Suppressor macrophage treated with lipopolysaccharide for 1 hour (primary cell): ENCODE measurements around the gene LAMA2.

Experiments
- DNase-seq, 3 donors: peaks; one replicate each; pipeline ENCODE4 v3.0.0-alpha.2; 2020 to 2022

Gene LAMA2

GRCh38 chr6:129188306-129188705, 305.4 kb downstream of the LAMA2 start:
- no peak for DNase-seq

DNA sequence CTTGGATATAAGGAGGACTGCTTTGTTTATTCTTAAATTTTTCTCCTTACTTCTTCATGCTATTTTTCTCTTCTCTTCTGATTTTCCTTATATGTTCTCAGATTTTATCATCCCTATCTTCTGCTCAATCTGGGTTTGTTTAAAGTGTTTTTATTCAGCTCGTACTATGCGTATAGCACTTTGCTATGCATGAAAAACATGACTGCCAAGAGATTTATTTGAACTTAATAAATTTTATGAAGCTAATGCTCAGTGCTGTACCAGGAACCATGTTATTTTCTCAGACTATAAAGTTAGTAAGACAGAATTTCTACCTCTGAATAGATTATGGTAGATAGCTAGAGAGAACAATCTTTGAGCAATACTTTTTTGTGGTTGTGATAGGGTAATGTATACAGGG, 305.9 kb downstream of the LAMA2 start:
- no peak for DNase-seq

DNA sequence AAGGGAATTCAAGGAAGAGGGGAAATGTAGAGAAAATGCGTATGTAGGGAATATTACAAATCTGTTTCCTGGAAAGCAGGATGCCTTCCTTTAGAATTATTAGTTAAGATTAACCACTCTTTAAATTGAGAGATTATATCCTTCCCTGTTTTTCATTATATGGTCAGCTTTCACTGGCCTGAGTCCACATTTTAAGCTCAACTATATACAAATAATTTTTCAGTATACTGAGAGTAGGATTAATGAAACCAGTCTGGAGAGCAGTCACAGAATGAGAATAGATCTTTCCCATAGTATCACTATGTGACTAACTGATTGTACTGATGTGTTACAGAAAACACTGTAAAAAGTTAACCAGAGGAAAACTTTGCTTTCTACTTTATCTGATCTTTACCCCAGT, 306.3 kb downstream of the LAMA2 start:
- DNase-seq: no peak

DNA sequence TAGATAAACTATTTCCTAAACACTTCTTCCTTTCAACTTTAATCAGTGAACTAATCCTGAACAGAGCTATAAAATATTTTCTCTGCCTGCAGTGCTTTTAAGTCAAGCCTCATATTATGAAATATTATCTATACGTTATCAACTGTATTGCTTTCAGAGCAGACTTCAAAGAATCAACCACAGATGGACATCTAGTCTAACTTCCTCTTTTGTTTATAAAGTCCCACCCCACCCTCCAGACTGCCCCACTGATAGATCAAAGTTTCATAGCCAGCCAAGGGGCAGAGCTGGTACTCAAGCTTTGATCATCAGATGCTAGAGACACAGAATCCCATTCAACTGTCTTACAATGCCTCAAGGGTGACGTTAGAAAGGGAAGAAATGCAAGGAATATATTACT, 308.3 kb downstream of the LAMA2 start:
- DNase-seq: no peak

- no peak for DNase-seq
Observed at GRCh38 chr6:129192458-129192989, 309.6 kb downstream of the LAMA2 start.

DNA sequence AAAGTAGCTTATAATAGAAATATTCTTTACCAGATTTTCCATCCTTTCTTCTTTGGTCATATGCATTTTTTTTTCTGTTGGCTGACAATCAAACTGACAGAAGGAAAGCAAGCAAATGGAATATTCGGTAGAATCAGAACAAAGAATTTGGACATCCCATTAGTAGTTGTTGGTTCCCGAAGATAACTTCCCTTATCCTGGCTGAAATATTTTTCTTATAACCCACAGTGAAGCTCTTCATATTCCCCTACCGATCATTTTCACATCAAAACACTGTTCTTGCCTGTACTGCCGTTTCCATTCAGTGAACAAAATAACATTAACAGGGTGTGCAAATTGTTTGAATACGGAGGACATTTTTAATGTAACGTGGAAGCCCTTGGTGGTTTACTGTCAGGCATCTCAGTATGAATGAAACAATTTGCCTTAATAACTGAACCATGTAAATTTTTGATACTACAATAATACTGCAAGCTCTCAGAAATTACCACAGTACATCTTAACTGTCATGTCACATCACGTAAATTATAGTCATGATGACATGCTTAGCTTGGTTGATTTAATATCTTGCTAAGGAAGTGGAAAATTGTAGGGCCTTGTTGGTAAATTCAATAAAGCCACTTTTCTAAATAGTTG, 311.5 kb downstream of the LAMA2 start:
- DNase-seq: no peak

DNA sequence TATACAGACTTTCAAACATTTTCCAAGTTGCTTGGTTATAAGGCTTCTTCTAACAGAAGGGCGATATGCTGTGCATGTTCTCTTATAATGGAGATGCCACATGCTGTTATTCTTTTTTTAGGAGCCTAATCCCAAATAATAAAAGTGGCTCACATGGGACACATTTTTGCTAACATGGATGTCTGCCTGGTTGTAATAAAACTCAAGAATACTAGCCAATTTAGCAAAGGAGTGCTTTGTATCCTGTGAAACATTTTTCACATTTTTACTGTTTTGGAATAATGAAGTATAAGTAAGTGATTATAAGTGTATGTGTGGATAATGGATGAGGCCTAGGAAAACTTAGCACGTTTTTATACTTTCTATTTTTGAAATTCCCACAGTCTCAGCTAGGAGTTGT, 312.2 kb downstream of the LAMA2 start:
- no peak for DNase-seq

GRCh38 chr6:129195643-129196042, 312.7 kb downstream of the LAMA2 start:
- no peak for DNase-seq

DNA sequence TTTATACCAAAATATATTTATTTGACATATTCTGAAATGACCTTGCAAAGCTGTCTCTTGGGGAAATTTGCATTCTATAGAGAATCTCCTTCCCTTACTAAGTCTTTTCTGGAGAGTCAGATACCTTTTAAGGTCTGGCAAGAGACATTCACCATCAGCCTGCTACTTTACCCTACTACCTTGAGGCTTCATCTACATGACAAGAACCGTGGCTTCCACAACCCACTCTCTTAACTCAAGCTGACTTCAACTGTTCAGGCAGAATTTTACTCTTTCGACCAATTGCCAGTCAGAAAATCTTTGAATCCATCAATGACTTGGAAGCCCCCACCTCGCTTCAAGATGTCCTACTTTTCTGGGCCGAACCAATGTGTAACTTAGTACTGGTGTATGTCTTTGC, 314.2 kb downstream of the LAMA2 start:
- no peak for DNase-seq

- DNase-seq: no peak
Observed at GRCh38 chr6:129200151-129200550, 317.2 kb downstream of the LAMA2 start.

DNA sequence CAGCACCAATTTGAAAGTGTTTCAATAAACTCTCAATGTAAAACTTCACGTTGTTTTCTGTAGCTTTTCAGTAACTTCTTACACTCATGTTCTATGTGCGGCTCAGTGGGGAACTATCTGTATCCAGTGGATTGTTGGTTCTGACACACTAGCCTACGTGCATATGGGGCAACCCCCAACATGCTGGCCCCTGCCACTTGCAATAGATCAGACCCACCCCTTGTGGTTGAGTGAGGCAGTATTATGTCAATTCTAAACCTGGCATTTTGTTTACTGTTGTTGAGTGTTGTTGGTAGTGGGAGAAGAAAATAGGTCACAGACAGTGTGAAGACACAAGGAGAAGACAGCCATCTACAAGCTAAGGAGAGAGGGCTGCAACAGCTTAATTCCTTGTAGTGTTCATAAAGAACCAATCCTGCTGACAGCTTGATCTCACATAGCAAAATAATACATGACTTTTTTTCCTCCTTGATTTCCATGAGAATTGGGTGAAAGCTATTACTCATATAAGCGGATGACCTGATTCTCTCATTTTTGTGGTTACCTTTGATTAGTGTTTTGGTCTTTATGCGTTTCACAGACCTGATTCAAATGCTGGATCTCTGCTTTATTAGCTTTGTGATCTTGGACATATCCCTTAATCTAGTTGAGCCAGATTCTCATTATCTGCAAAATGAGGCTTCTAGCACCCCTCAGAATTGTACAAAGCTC, 320.4 kb downstream of the LAMA2 start:
- no peak for DNase-seq

- no peak for DNase-seq
Observed at GRCh38 chr6:129206821-129207220, 323.9 kb downstream of the LAMA2 start.

GRCh38 chr6:129207832-129208231, 324.9 kb downstream of the LAMA2 start:
- no peak for DNase-seq

DNA sequence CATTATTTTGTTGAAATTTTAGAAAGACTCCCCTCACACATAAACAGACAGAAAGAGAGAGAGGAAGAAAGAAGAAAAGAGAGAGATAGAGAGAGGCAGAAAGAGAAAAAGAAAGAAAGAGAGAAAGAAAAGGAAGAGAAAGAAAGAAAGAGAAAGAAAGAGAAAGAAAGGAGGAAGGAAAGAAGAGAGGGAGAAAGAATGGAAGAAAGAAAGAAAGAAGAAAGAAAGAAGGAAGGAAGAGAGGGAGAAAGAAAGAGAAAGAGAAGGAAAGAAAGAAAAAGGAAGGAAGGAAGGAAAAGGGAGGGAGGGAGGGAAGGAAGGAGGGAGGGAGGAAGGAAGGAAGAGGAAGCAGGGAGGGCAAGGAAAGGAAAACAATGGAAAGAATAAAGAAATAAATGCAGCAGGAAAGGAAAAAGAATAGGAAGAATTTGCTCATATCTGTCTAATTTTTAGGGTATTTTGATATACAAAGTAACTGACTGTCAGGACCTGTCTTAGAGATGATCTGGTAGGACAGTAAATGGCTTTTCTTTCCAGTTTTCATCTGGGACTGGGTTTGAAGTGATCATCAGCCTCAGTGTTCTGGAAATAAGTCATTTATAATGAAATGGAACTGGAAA, 325.6 kb downstream of the LAMA2 start:
- no peak for DNase-seq

GRCh38 chr6:129209355-129209754, 326.4 kb downstream of the LAMA2 start:
- DNase-seq: no peak

DNA sequence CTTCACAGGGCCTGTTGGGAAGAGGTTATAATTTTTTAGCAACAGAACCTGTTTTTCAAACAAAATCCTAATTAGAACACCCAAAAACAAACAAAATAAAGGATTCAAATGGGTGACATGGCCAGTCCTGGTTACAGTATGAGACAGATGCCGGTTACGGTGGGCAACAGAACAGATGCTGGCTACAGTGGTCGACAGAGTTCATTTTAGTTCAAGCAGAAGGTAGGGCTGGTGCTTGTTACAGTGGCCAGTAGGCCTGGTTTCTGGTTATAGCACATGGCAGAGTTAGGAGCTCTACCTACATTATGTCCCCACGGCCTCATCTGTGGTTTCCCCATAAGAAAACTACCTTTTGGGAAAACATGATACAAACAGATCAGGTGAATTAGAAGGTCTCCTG, 327.7 kb downstream of the LAMA2 start:
- DNase-seq: no peak

- DNase-seq: no peak
Observed at GRCh38 chr6:129211626-129212025, 328.7 kb downstream of the LAMA2 start.

DNA sequence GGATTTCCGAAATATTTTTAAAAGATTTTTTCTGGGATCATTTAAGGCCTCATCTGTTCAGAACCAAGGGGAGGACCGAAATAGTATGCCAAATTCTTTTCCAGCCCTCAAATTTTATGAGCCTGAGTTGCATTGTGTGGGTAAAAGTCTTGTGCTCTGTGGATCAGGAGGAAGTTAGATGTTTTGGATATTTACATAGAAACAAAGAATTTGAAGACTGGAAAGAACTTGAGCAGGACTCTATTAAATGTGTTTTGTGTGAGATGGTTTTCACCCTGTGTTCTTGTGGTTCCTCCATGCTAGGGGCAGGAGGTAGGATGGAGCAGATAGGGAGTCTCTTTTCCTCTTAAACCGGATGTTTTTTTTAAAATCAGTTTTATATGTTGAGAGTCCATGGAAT, 329.1 kb downstream of the LAMA2 start:
- DNase-seq: no peak

- DNase-seq: no peak
Observed at GRCh38 chr6:129215246-129215645, 332.3 kb downstream of the LAMA2 start.

DNA sequence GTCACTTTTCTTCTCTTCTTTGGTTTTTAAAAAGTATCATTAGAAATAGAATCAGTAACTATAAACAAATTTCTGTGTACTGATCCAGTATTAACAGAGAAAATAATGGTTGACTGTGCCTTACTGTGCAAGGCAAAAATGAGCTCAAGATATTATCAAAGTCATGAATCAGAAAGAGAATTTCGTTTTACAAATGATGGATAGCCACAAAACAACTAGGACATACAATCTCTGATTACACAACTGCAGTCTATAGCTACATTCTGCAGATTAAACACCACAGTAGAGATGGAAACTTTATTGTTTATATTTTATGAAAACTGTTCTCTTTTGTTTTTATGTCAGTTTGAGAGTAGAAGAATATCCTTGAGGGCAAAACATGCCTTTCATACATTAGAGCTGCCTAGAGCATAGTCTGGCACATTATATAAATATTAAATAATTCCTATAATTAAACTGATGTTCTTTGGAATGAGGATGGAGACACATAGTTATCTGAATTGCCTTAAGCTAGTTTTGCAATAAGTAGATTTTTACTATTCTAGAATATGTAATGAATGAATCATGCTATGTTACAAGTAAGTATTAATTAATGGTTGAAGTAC, 333.1 kb downstream of the LAMA2 start:
- no peak for DNase-seq

DNA sequence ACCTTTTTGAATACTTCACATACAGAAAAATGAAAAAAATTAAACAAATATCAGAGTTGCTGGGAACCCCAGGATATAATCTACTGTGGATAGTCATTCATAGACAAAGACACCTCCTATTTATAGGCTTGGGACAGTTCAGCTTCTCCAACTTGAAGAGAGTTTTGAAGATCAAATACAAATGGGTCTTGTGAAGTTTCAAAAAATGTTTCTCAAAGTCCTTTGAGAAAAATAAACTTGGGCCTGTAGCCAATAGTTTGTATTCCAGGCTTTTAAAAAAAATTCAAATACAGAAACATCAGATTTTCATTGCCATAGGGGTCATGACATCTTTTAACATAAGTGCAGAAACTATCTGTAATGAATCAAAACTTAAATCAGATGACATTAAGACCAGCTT, 334.8 kb downstream of the LAMA2 start:
- DNase-seq: no peak

DNA sequence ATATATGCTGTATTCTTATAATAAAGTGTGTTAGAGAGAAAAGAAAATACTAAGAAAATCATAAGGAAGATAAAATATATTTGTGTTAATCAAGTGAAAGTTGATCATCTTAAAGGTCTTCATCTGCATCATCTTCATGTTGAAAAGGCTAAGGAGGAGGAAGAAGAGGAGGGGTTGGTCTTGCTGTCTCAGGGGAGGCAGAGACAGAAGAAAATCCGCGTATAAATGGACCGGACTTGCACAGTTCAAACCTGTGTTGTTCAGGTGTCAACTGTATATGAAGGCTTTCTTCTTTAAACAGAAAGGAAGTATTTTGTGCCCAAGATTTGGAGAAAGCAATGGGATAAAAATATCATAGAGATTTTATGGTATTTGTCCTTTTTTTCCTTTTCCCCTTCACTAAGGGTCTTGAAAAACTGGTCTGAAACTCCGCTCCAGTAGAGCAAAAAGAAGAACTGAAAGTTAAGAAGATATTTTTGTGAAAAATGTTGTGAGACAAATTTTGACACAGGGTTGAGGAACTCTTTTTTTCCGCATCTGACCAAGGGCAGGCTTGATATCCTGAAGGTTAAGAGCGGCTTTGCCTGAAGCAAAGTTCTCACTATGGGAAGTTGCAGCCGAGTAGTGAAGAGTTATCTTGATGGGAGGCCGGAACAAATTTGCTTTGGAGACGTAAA, 350.7 kb downstream of the LAMA2 start:
- no peak for DNase-seq
